HEK293 (cell line): ENCODE measurements around the gene GNG4.

Source experiments
- CTCF ChIA-PET: fragments of 350-600 bp; formaldehyde crosslinking; extraction: SDS; loops from one replicate; lab custom pipeline; 2021; ENCODE audit warnings: antibody characterized with exemption; lab: Yijun Ruan, JAX
- POLR2A ChIA-PET: fragments of 300-600 bp; formaldehyde crosslinking; extraction: SDS; loops from one replicate; lab custom pipeline; 2020; ENCODE audit warnings: antibody characterized with exemption, inconsistent platforms; lab: Yijun Ruan, JAX
- H3K27ac ChIP-seq: fragments of 200-500 bp; sonication (Bioruptor generic); 2 replicates; pipeline ENCODE4 v1.5.1; 2014; ENCODE audit warnings: low read depth, low read length, control low read depth, inconsistent platforms; ENCODE audit errors: extremely low read depth
- H3K36me3 ChIP-seq, 2 experiments: fragments of 200-500 bp in 1 of 2; sonication (Bioruptor generic) in 1 of 2; 1 replicate in 1 of 2; 2 replicates in 1 of 2; pipeline ENCODE4 v1.5.1; 2014 to 2017; ENCODE audit warnings: inconsistent platforms in 2 of 2, low read length in 2 of 2; ENCODE audit not compliant: control insufficient read depth in 2 of 2, insufficient read depth in 1 of 2
- H3K4me1 ChIP-seq: fragments of 200-500 bp; sonication (Bioruptor generic); 2 replicates; pipeline ENCODE4 v1.5.1; 2014; ENCODE audit warnings: mild to moderate bottlenecking, low read length, inconsistent platforms; ENCODE audit not compliant: control insufficient read depth, insufficient read depth
- H3K4me3 ChIP-seq: 2 replicates; pipeline ENCODE4 v1.5.1; 2011; ENCODE audit warnings: low read depth, mild to moderate bottlenecking, control low read depth, low read length, moderate library complexity
- H3K9me3 ChIP-seq: fragments of 200-500 bp; sonication (Bioruptor generic); 2 replicates; pipeline ENCODE4 v1.5.1; 2014; ENCODE audit warnings: low read depth, low read length, inconsistent platforms; ENCODE audit not compliant: control insufficient read depth, insufficient read depth
- AEBP2 ChIP-seq: fragments of 450-650 bp; formaldehyde crosslinking; IDR thresholded peaks from 2 replicates; pipeline ENCODE4 v1.5.1; 2016; ENCODE audit warnings: missing biosample characterization, missing genetic modification characterization, borderline replicate concordance
- MYNN ChIP-seq: fragments of 450-650 bp; formaldehyde crosslinking; IDR thresholded peaks from 2 replicates; pipeline ENCODE4 v1.5.1; 2016; ENCODE audit warnings: missing biosample characterization, missing genetic modification characterization, borderline replicate concordance
- REPIN1 ChIP-seq: fragments of 450-650 bp; formaldehyde crosslinking; IDR thresholded peaks from 2 replicates; pipeline ENCODE4 v1.5.1; 2017; ENCODE audit warnings: missing biosample characterization, missing genetic modification characterization, low read depth
- TSHZ1 ChIP-seq: fragments of 450-650 bp; formaldehyde crosslinking; IDR thresholded peaks from 2 replicates; pipeline ENCODE4 v1.5.1; 2016; ENCODE audit warnings: missing biosample characterization, missing genetic modification characterization, borderline replicate concordance
- YY2 ChIP-seq: fragments of 450-650 bp; formaldehyde crosslinking; IDR thresholded peaks from 2 replicates; pipeline ENCODE4 v1.5.1; 2016; ENCODE audit warnings: missing biosample characterization, missing genetic modification characterization
- ZFHX2 ChIP-seq: fragments of 450-650 bp; formaldehyde crosslinking; conservative IDR thresholded peaks from 2 replicates; pipeline ENCODE4 v1.5.1; 2016; ENCODE audit warnings: missing biosample characterization, missing genetic modification characterization
- ZFP37 ChIP-seq: fragments of 450-650 bp; formaldehyde crosslinking; IDR thresholded peaks from 2 replicates; pipeline ENCODE4 v1.5.1; 2016; ENCODE audit warnings: missing biosample characterization, missing genetic modification characterization
- ZFP41 ChIP-seq: fragments of 450-650 bp; formaldehyde crosslinking; IDR thresholded peaks from 2 replicates; pipeline ENCODE4 v1.5.1; 2016; ENCODE audit warnings: missing biosample characterization, missing genetic modification characterization, borderline replicate concordance
- ZNF174 ChIP-seq: fragments of 450-650 bp; formaldehyde crosslinking; IDR thresholded peaks from 2 replicates; pipeline ENCODE4 v1.5.0; 2017; ENCODE audit warnings: missing biosample characterization, mild to moderate bottlenecking, missing genetic modification characterization
- ZNF223 ChIP-seq: fragments of 450-650 bp; formaldehyde crosslinking; IDR thresholded peaks from 2 replicates; pipeline ENCODE4 v1.5.1; 2016; ENCODE audit warnings: missing biosample characterization, missing genetic modification characterization
- ZNF239 ChIP-seq: fragments of 450-650 bp; formaldehyde crosslinking; IDR thresholded peaks from 2 replicates; pipeline ENCODE4 v1.5.1; 2016; ENCODE audit warnings: missing biosample characterization, missing genetic modification characterization
- ZNF335 ChIP-seq: fragments of 450-650 bp; formaldehyde crosslinking; conservative IDR thresholded peaks from 2 replicates; pipeline ENCODE4 v1.5.1; 2016; ENCODE audit warnings: missing biosample characterization, missing genetic modification characterization
- ZNF341 ChIP-seq: fragments of 450-650 bp; formaldehyde crosslinking; IDR thresholded peaks from 2 replicates; pipeline ENCODE4; 2016; ENCODE audit warnings: low read depth, missing biosample characterization, missing genetic modification characterization
- ZNF449 ChIP-seq: fragments of 450-650 bp; formaldehyde crosslinking; IDR thresholded peaks from 2 replicates; pipeline ENCODE4 v1.5.1; 2017; ENCODE audit warnings: missing biosample characterization, mild to moderate bottlenecking, missing genetic modification characterization, moderate library complexity
- ZNF561 ChIP-seq: fragments of 450-650 bp; IDR thresholded peaks from 2 replicates; pipeline ENCODE4 v1.5.1; 2018; ENCODE audit warnings: missing biosample characterization, missing genetic modification characterization, borderline replicate concordance
- ZNF645 ChIP-seq: fragments of 450-650 bp; formaldehyde crosslinking; IDR thresholded peaks from 2 replicates; pipeline ENCODE4; 2016; ENCODE audit warnings: missing biosample characterization, missing genetic modification characterization
- ZNF747 ChIP-seq: fragments of 450-650 bp; formaldehyde crosslinking; IDR thresholded peaks from 2 replicates; pipeline ENCODE4 v1.5.1; 2016; ENCODE audit warnings: missing biosample characterization, missing genetic modification characterization

The GNG4 gene

GRCh38 chr1:235527196-235527814 lies 122.3 kb downstream of the GNG4 start:
- H3K4me3 ChIP-seq, result no peak overlapping the region
- no peak overlapping the region for H3K27ac ChIP-seq
- TF ChIP-seq ZNF449 (tag by site-specific recombination), result no peak
- TF ChIP-seq REPIN1 (tag by site-specific recombination), result no peak
- TF ChIP-seq MYNN (tag by site-specific recombination), result no peak
- no peak for TF ChIP-seq ZNF239 (tag by site-specific recombination)
- TF ChIP-seq ZFP37 (tag by site-specific recombination), result no peak
- no peak for TF ChIP-seq AEBP2 (tag by site-specific recombination)
- no peak for TF ChIP-seq ZNF645 (tag by site-specific recombination)
- TF ChIP-seq TSHZ1 (tag by site-specific recombination), result no peak
- TF ChIP-seq YY2 (tag by site-specific recombination), result no peak
- no peak for TF ChIP-seq ZFP41 (tag by site-specific recombination)
- TF ChIP-seq ZNF335 (tag by site-specific recombination), result no peak
- TF ChIP-seq ZNF223 (tag by site-specific recombination), result no peak
- TF ChIP-seq ZNF341 (tag by site-specific recombination), result no peak
- no peak for TF ChIP-seq ZNF561 (tag by site-specific recombination)
- TF ChIP-seq ZNF174 (tag by site-specific recombination), result no peak
- no peaks in the 10 kb centered on the region for H3K36me3 ChIP-seq
- H3K4me1 ChIP-seq, result no peaks in the 10 kb centered on the region
- ChIA-PET CTCF (interaction anchor here (0.7 to 2.6 kb wide), 8 partner anchors 10 to 204 kb away, joined by 3 to 18 read pairs (median 3); no protein-coding TSS in a partner anchor), POLR2A (no interaction called here)
- H3K9me3 ChIP-seq, result no peaks in the 10 kb centered on the region

GRCh38 chr1:235525314-235525713 lies 124.3 kb downstream of the GNG4 start:
- H3K36me3 ChIP-seq, result no peaks in the 10 kb centered on the region
- H3K9me3 ChIP-seq, result no peaks in the 10 kb centered on the region
- H3K4me3 ChIP-seq, result no peak overlapping the region
- ChIA-PET POLR2A (no interaction called here), CTCF (interaction anchor here (0.7 to 1.1 kb wide), 4 partner anchors 11 to 905 kb away, joined by 3 to 4 read pairs (median 4); partner anchors contain the start of gene GNG4)
- TF ChIP-seq ZNF747 (tag by site-specific recombination) (no peak), ZFHX2 (peak; percentile 31; the same call in 1 of the 2 replicates)
- H3K4me1 ChIP-seq, result no peaks in the 10 kb centered on the region
- H3K27ac ChIP-seq, result no peak overlapping the region
